ENCODE measurements around the gene SETD7.
"Not testable (repeated sequence)": the region's sequence is repeated elsewhere in the genome, so short reads cannot be mapped to it uniquely, and the experiment has no call there.

The SETD7 gene

DNA sequence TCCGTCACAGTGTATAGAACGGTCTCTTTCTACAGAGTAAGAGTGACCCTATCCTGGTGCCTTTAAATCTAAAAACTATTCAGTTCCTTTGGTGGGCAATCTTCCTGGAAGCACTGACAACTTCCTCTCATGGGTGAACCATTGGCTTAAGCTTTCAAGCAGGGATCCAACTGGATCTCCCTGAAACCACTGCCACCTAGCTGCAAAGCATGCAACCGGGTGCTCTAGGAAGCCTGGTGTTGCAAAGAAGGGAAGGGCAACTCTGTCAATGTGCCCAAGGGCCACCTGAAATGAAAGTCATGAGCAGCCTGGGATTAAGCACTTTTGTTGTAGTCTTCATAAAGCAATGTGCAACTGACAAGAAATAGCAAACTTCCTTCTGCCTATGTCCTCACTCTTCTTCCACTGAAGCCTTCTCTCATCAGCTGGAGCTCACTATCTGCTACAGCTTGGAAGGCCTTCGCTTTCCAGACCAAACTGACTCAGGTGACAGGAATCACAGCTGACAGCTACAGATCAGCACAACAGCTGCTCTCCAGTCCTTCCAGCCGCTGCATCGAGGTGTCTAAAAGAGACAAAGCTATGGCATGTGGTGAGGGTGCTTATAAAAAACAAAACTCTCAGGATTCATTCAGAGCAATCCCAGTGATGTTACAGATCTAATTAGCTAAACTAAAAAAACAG is 46.1 kb downstream of the SETD7 start:
- DNase-seq (ENCODE audit: low read depth in 2 of 2) = no peak

DNA sequence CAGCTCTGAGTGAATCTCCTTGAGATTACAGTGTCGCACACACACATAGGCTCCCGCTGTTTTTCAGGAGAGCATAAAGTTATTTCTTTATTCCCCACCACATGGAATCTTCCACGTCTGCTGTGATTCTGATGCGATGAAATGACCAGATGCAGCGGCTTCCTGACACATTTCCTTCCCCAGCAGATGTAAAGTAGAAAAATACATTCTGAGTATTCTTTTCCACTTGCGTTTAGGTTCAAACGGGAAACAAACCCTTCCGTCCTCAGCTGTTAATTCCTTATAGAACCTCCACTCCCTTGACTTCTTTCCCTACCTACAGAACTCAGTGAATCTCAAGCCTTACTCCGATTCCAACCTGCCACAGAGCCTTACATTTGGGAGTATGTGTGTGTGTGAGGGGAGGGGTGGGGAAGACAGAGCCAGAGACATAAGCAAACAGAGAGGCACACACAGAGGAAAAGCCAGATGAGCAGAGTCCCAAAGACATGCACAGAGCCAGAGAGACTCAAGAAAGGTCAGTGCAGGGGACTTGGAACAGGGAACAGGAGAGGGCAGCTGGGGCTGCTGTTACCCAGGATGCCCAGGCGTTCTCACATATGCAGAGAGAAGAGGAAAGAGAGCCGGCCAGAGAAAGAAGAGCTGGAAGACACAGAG is 47.3 kb downstream of the SETD7 start:
- DNase-seq (ENCODE audit: low read depth in 2 of 2) = no peak

DNA sequence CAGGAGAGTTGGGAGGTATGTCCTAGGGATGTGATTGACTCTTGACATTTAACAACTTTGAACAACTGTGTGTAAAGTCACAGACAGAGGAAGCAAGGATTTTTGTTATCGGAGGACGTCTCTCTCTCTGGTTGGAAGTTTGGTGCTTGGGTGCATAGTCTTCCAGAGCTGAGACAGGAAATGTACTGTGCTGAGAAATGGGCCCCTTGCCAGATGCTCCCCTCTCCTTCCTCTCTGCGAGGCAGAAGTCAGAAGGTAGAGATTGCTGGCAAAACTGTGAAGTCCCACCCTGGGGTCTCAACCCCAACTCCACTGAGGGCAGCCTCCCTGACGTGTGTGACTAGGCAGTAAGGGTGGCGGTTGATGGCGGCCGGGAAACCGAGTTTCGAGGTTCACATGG is 49.2 kb downstream of the SETD7 start:
- DNase-seq (ENCODE audit: low read depth in 2 of 2) = no peak

DNA sequence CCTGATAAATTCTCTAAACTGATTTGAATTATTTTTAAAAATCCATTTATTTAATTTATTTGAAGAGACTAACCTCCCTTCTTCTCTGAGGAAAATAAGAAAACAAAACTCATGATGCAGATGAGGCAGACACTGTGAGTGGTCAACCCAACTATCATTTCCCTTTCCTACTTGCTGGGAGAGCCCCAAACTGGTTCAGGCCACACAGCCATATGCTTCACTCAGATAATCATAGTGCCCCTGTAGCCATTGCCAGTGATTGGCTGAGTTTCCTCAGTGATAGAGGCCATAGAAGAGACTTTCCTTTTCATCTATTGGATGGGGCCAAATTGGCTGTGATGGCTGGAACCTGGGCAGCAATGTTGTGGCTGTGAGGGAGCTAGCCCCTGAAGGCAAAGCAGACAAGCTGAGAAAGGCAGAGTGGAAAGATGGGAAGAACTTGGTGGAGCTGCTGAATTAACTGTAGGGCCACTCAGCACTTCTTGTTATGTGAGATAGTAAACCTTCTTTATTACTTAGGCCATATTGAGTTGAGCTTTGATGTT is 52.3 kb downstream of the SETD7 start:
- DNase-seq (ENCODE audit: low read depth in 2 of 2) = no peak

DNA sequence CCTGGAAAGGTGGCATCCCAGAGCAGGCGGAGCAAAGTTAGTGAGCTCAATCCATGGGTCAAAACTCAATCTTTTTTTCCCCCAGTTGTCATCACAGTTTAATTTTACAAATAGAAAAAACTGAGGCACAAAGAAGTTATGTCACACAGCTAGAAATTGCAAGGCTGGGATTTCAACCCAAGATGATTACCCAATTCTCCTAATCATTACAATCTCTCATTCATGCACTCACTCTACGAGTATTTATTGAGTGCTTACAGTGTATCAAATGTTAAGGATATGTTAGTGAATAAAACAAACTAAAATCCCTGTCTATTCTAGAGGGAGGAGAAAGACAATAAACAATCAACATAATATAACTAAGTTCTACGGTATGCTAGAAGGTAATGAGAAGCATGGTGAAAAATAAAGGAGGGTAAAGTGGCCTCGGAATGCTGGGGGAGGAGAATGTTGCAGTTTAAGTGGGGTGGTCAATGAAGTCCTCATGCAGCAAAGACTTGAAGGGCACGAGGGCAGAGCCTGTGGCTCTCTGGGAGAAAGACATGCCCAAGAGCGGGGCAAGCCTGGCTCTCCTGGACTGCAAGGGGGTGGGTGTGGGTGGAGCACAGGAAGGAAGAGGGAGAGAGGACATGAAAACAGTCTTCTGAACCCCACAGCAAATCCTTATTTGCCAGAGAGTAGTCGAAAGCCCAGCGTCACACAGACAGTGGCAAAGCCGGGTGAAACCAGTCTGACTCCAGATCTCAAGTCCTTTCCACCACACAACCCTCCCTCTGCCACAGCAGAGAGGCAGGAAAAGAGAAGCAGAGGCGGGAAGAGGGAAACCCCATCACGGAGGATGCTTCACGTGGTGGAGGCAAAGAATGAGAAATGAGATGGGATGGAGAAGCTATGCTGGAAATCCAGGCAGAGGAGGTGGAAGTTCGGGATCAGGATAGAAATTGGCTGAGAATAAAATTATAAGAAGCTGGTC is 53.8 kb downstream of the SETD7 start:
- no peak for DNase-seq (ENCODE audit: low read depth in 2 of 2)

DNA sequence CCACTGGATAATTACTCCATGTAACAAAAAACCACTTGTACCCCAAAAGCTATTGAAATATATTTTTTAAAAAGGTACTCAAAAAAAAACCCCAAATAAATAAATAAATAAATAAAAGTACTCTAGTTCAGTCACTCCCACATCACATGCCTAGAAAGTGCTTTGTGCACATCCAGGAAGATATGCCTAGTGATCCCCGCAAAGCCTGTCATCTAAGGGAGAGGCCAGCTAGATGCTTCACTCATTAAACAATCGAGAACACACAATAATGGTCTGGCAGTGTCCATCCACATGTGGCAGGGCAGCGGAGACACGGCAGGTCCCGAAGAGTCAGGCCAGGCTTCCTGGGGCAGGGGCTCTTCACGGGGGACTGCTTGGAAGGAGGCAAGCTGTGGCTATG is 54.5 kb downstream of the SETD7 start:
- DNase-seq (ENCODE audit: low read depth in 2 of 2) = no peak

DNA sequence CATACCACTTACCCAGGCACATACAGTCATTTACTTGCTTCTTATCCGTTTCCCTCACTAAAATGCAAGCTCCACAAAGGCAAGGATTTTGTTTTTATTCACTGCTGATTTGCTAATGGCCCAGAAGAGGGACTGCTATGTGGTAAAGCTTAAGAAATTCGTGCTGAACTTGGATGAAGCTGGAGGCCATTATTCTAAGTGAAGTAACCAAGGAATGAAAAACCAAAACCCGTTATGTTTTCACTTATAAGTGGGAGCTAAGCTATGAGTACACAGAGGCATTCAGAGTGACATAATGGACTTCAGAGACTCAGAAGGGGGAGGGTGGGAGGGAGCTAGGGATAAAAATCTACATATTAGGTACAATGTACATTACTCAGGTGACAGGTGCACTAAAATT is 54.9 kb downstream of the SETD7 start:
- no peak for DNase-seq (ENCODE audit: low read depth in 2 of 2)

DNA sequence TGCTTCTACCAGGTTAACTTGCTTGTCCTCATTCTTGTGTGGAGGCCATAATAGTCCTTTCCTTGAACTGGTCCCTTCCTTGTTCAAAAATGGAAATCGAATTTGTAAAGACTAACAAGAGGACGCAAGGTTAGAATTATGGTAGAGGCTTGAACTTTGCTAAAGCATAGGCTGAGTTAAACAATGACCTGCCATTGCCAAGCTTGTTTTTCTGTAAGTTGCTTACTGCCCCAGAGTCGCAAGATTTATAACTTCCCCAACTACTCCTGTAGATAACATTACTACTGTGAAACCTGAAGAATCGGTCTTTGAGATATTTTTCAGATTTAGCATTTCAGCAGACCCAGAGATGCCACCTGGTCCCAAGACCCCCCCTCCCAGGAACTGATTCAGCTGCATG is 56.8 kb downstream of the SETD7 start:
- no peak for DNase-seq (ENCODE audit: low read depth in 2 of 2)

DNA sequence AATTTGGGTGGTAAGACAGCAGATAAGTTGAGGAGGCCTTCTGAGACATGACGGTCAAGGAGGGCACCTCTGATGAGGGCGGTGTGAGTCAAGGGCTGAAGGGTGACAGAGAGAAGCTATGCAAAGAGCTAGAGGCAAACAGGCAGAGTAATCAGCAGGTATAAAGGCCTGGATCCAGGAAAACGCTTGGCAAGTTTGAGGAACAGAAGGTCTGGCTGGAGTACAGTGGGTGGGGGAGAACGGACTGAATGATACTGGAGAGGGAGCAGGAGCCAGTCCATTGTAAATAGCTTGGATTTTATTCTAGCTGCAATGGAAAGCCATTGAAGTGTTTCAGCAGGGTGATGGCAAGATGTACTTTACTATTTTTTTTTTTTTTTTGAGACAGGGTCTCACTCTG is 62.8 kb downstream of the SETD7 start:
- DNase-seq (ENCODE audit: low read depth in 2 of 2) = no peak

DNA sequence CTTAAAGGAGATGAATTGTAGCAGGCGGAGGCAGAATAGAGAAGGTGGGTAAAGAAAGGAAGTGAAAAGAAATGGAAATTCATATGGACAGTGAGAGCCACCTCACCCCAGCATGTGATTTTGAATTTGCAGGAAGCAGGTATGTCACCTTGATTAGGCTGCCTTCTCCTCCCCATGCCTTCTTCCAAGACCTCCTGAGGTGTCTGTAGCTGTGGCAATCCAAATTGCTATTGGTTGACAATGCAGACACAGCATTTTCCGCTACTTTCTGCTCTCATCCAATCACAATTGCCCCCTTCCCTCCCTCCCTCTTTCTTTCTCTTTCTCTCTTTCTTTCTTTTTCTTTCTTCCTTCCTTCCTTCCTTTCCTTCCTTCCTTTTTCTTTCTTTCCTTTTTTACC is 63.6 kb downstream of the SETD7 start:
- no peak for DNase-seq (ENCODE audit: low read depth in 2 of 2)

DNA sequence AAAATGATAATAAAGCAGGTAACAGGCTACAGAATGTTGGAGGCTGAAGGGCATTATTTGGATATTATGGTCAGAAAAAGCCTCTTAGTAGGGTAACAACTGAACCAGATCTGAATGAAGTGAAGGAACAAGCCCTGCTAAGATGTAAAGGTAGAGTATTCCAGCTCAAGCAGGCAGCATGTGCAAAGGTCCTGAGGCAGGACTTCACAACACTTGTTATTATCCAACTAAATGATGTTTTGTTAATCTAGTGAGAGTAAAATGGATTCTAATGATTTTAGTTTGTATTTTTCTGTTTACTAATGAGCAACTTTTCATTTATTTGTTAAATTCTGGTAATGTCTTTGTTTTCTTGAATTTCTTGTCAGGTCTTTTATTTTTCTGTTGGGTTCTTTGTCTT is 66.4 kb downstream of the SETD7 start:
- no peak for DNase-seq (ENCODE audit: low read depth in 2 of 2)

DNA sequence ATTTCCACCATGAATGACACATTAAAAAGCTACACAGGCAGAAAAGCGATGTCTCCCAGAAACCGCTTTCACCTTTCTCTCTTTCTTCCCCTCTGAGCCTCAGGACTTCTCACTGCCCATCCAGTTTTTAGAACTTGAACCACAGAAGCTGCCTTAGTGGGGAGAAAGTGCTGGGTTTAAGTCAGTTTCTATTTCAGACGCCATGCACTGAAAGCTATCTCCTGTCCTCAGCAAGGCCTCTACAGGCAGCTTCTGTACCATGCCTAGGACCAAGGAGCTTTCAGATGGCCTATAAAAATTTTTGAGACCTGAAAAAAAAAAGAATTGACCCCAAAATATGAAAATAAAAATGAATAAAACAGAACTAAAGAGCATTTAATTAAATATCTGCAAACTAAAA is 67.6 kb downstream of the SETD7 start:
- DNase-seq (ENCODE audit: low read depth in 2 of 2) = no peak

DNA sequence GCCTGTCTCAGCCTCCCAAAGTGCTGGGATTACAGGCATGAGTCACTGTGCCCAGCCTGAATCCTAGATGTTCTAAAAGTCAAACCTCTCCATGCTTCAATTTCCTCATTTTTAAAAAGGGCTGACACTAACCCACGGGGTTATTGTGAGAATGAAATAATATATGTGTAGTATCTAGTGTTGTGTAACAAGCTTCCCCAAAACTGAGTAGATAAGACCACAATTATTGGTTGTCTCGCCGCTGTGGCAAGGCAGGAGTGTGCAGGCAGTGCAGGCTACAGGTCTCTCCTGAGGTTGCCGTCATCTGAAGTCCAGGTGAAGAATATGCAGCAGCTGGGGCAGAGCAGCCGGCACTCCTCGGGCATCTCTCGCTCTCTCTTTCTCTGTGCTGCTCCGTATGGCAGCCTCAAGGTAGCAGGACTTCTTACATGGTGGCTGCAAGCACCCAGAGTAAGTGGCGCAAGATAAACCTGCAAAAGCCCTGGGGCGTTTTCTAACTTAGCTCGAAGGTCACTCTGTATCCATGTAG is 71.2 kb downstream of the SETD7 start:
- DNase-seq (ENCODE audit: low read depth in 2 of 2) = no peak

DNA sequence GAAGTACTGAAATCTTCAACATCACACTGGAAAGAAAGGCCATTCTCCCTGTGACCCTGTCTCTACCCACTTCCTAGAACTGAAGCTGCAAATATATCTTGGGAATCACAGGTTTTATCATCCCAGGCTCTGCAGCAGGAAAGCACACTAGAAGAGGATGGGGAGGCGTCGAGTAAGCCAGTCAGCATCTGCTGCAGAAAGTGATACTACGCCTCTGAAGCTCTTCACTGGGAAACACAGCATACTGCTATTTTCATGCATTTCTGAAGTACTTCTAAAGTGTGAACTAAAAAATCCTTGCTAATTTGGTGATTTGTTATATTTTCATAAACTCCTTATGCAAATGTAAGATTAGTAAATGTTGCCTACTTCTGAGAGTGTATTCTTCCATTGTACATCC is 73.0 kb downstream of the SETD7 start:
- DNase-seq (ENCODE audit: low read depth in 2 of 2) = no peak

DNA sequence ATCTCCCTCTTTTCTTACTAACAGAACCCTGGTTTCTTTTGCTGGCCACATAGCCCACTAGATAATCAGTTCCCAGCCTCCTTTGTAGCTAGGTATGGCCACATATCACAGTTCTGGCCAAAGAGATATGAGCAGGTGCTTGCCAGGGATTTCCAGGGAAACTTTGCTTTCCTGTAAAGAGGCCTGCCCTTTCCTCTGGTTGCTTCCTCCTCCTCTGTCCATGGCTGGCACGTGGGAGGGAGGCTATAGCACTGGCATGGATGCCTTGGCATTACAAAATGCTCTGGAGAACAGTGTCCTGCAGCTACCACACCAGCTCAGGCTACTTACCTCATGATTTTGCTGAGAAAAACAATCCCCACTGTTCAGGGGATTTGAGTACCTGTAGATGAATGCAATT is 74.6 kb downstream of the SETD7 start:
- DNase-seq (ENCODE audit: low read depth in 2 of 2) = no peak

DNA sequence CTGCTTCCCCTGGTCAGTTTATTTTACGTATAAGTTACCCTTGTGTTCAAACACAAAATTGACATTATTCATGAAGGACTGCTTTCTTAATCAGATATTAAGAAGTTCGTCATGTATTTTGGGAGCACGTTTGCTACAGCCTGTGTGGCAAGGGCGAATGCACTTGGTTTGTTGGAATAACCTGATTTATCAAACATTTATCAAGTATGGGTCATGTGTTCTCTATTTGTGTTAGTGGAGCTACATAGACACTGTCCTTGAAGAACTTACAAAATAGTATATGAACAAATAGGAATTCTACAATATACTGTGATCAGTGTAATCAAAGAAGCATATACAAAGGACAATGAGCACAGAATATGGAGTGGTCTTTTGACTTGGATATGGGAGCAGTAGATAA is 79.7 kb downstream of the SETD7 start:
- DNase-seq (ENCODE audit: low read depth in 2 of 2) = no peak

DNA sequence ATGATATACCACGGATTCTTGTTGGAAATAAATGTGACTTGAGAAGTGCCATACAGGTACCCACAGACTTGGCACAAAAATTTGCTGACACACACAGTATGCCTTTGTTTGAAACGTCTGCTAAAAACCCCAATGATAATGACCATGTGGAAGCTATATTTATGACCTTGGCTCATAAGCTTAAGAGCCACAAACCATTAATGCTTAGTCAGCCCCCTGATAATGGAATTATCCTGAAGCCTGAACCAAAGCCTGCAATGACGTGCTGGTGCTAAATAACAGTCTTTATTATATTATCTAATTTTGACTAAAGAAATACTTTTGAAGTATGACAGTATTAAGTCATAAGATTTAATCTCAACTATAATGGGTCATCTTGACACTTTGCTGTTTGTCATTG is 83.2 kb downstream of the SETD7 start:
- no peak for DNase-seq (ENCODE audit: low read depth in 2 of 2)

DNA sequence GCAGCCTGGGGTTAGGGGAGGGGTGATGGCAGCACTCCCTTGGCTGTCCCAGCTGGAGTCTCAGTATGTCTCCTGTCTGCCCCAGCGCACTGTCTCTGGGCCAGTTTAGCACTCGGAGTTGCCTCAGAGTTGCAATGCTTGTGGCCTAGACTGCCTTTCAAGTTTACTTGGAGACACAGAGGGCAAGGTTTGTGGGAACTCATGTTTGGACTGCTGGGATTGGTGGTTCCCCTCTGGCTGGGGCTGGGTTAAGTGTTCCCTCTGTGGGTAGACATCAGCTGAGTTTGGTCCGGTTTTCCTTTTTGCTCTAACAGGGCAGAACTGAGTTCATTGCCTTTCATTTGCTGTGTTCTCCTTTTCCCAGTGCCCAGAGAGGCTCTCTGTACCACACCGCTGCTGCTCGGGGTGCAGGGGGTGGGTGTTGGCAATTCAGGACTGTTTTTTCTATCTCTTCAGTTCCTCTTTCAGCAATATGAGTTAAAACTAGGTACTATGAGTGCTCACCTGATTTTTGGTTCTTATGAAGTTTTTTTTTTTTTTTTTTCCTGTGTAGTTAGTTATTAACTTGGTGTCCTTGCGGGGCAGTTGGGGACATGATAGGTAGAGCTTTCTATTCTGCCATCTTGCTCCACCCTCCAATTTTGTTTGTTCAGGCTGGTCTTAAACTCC is 84.9 kb downstream of the SETD7 start:
- DNase-seq (ENCODE audit: low read depth in 2 of 2) = no peak

DNA sequence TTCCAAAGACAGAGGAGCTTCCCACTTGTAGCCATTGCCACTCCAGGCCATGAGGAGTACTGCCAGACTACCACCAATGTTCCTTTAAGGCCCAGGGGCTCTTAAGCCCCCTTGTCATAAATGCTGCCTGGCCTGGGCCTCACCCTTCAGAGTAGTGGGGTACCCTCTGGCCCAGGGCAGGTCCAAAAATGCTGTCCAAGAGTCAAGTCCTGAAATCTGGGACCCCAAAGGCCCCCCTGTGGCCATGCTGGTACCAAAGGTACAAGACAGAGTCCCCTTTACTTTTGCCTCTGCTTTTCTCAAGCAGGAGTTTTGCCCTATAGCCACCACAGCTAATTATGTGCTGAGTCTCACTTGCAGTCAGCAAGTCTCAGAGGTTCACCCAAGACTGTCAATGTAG is 85.7 kb downstream of the SETD7 start:
- no peak for DNase-seq (ENCODE audit: low read depth in 2 of 2)

DNA sequence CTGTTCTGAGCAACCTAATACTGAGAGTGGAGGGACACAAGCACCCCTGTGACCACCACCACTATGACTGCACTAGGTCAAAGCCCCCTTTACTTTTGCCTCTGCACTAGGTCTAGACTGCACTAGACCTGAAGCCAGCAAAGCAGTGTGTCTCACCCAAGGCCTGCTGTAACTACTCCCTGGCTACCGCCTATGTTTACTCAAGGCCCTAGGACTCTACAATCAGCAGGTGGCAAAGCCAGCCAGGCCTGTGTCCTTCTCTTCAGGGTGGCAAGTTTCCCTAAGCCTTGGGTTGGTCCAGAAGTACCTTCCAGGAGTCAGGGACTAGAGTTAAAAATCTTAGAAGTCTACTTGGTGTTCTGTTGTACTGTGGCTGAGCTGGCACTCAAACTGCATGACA is 86.2 kb downstream of the SETD7 start:
- no peak for DNase-seq (ENCODE audit: low read depth in 2 of 2)

DNA sequence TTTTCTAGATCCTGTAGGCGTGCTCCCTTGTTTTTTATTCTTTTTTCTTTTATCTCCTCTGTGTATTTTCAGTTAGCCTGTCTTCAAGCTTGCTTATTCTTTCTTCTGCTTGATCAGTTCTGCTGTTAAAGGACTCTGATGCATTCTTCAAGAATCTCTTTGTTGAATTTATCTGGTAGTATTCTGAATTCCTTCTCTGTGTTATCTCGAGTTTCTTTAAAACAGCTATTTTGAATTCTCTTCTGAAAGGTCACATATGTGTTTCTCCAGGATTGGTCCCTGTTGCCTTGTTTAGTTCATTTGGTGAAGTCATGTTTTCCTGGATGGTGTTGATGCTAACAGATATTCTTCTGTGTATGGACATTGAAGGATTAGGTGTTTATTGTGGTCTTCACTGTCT is 86.8 kb downstream of the SETD7 start:
- no peak for DNase-seq (ENCODE audit: low read depth in 2 of 2)

DNA sequence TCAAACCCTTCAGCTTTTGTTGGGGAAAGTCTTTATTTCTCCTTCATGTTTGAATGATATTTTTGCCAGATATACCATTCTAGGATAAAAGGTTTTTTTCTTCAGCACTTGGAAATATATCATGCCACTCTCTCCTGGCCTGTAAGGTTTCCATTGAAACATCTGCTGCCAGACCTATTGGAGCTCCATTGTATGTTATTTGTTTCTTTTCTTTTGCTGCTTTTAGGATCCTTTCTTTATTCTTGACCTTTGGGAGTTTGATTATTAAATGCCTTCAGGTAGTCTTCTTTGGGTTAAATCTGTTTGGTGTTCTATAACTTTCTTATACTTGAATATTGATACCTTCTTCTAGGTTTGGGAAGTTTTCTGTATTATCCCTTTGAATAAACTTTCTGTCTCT is 87.3 kb downstream of the SETD7 start:
- DNase-seq (ENCODE audit: low read depth in 2 of 2) = not testable (repeated sequence)
